DOHH2 (cell line): Measurements from ENCODE around the gene NUP160.
"Not testable (repeated sequence)": the region's sequence is repeated elsewhere in the genome, so short reads cannot be mapped to it uniquely, and the experiment has no call there.

Experiments
- H3F3A ChIP-seq: fragments of 200-600 bp; sonication (generic), shearing (Covaris generic); 2 replicates; pipeline ENCODE4 v1.6.0; 2016; ENCODE audit warnings: antibody characterized with exemption, mild to moderate bottlenecking; ENCODE audit not compliant: control insufficient read depth, insufficient read depth
- H3K27ac ChIP-seq: fragments of 200-600 bp; sonication (generic); 2 replicates; pipeline ENCODE4 v1.5.1; 2014; ENCODE audit warnings: low read depth, mild to moderate bottlenecking, low read length, moderate library complexity
- H3K27me3 ChIP-seq: fragments of 200-600 bp; sonication (generic); 2 replicates; pipeline ENCODE4 v1.6.1; 2014; ENCODE audit warnings: mild to moderate bottlenecking, low read length, mixed read lengths; ENCODE audit not compliant: control insufficient read depth
- H3K36me3 ChIP-seq: fragments of 200-600 bp; sonication (generic); 2 replicates; pipeline ENCODE4 v1.6.1; 2014; ENCODE audit warnings: mild to moderate bottlenecking, low read length, moderate library complexity, mixed read lengths; ENCODE audit not compliant: control insufficient read depth
- H3K4me1 ChIP-seq: fragments of 200-600 bp; sonication (generic); 2 replicates; pipeline ENCODE4 v1.6.1; 2014; ENCODE audit warnings: mild to moderate bottlenecking, low read length, mixed read lengths; ENCODE audit not compliant: control insufficient read depth
- H3K4me2 ChIP-seq: fragments of 200-600 bp; sonication (generic); 2 replicates; pipeline ENCODE4 v1.6.0; 2014; ENCODE audit warnings: mild to moderate bottlenecking, low read length, moderate library complexity
- H3K4me3 ChIP-seq: fragments of 200-600 bp; sonication (generic); 2 replicates; pipeline ENCODE4 v1.5.1; 2014; ENCODE audit warnings: mild to moderate bottlenecking, low read length, mixed read lengths
- H3K79me2 ChIP-seq: fragments of 200-600 bp; sonication (generic); 2 replicates; pipeline ENCODE4 v1.6.1; 2014; ENCODE audit warnings: mild to moderate bottlenecking, low read length, mixed read lengths; ENCODE audit not compliant: control insufficient read depth
- H3K9me2 ChIP-seq: fragments of 200-600 bp; sonication (generic); replicated peaks from 2 replicates; pipeline ENCODE4 v1.6.1; 2014; ENCODE audit warnings: mild to moderate bottlenecking, low read length, mixed read lengths; ENCODE audit not compliant: control insufficient read depth
- H3K9me3 ChIP-seq: fragments of 200-600 bp; sonication (generic); 2 replicates; pipeline ENCODE4 v1.6.1; 2014; ENCODE audit warnings: antibody characterized with exemption, low read length, mixed read lengths; ENCODE audit not compliant: control insufficient read depth, insufficient read depth
- H4K20me1 ChIP-seq: fragments of 200-600 bp; sonication (generic); 2 replicates; pipeline ENCODE4 v1.6.0; 2014; ENCODE audit warnings: low read depth, mild to moderate bottlenecking, antibody characterized with exemption, low read length, moderate library complexity; ENCODE audit not compliant: control insufficient read depth, insufficient read depth
- CTCF ChIP-seq: fragments of 200-600 bp; sonication (generic); IDR thresholded peaks from one replicate; pipeline ENCODE4 v1.5.1; 2014; ENCODE audit warnings: antibody characterized with exemption, mild to moderate bottlenecking, low read depth, low read length; ENCODE audit not compliant: poor library complexity, severe bottlenecking
- EZH2phosphoT487 ChIP-seq: fragments of 200-600 bp; sonication (generic); IDR thresholded peaks from 2 replicates; pipeline ENCODE4 v1.6.1; 2017; ENCODE audit warnings: borderline replicate concordance, mild to moderate bottlenecking, antibody characterized with exemption, low read length, moderate library complexity, mixed read lengths

The NUP160 gene

GRCh38 chr11:47886096-47886495 is 37.9 kb upstream of the NUP160 start:
- no peak overlapping the region for H3K27ac ChIP-seq
- H3K27me3 ChIP-seq, result peaks cover 33% of the 10 kb centered on the region
- TF ChIP-seq CTCF (no peak), EZH2phosphoT487 (no peak)
- no peaks in the 10 kb centered on the region for H4K20me1 ChIP-seq
- 0 out of 2 replicates have a peak, but pooled peaks cover 3% of the 10 kb centered on the region for H3K4me1 ChIP-seq
- H3K9me2 ChIP-seq, result no peaks in the 10 kb centered on the region
- no peak overlapping the region for H3K4me2 ChIP-seq
- no peaks in the 10 kb centered on the region for H3K79me2 ChIP-seq
- no peak overlapping the region for H3K4me3 ChIP-seq
- H3K9me3 ChIP-seq, result no peaks in the 10 kb centered on the region
- peaks cover 4% of the 10 kb centered on the region; the same call in 1 of the 2 replicates for H3F3A ChIP-seq
- no peaks in the 10 kb centered on the region for H3K36me3 ChIP-seq

- not testable (repeated sequence) for H4K20me1 ChIP-seq, H3K9me2 ChIP-seq, H3K9me3 ChIP-seq, H3K79me2 ChIP-seq, H3K4me2 ChIP-seq, H3K4me3 ChIP-seq, H3F3A ChIP-seq, H3K36me3 ChIP-seq, H3K27ac ChIP-seq
- Histone ChIP-seq H3K4me1 (peaks cover 18% of the 10 kb centered on the region), H3K27me3 (peaks cover 14% of the 10 kb centered on the region)
Observed at GRCh38 chr11:47882437-47882836, 34.3 kb upstream of the NUP160 start.

GRCh38 chr11:47881145-47881544 is 33.0 kb upstream of the NUP160 start:
- Histone ChIP-seq H4K20me1 (no peaks in the 10 kb centered on the region), H3K4me3 (no peak overlapping the region), H3K27ac (no peak overlapping the region), H3K9me3 (peaks cover 6% of the 10 kb centered on the region), H3K4me1 (peaks cover 18% of the 10 kb centered on the region), H3K27me3 (peaks cover 14% of the 10 kb centered on the region), H3K4me2 (no peak overlapping the region), H3F3A (peaks cover 4% of the 10 kb centered on the region; the same call in 1 of the 2 replicates), H3K79me2 (no peaks in the 10 kb centered on the region), H3K9me2 (no peaks in the 10 kb centered on the region), H3K36me3 (no peaks in the 10 kb centered on the region)
- TF ChIP-seq CTCF, result no peak
- no peak for TF ChIP-seq EZH2phosphoT487

- Histone ChIP-seq H3K27me3 (peaks cover 4% of the 10 kb centered on the region; the same call in 1 of the 2 replicates), H3K79me2 (no peaks in the 10 kb centered on the region), H3K27ac (peak overlapping the region; percentile 29; the same call in 1 of the 2 replicates), H4K20me1 (no peaks in the 10 kb centered on the region), H3K4me3 (peak overlapping the region; percentile 15), H3K36me3 (no peaks in the 10 kb centered on the region), H3K4me2 (peak overlapping the region; percentile 47), H3K4me1 (peaks cover 16% of the 10 kb centered on the region), H3K9me3 (peaks cover 19% of the 10 kb centered on the region), H3K9me2 (no peaks in the 10 kb centered on the region), H3F3A (no peaks in the 10 kb centered on the region)
- no peak for TF ChIP-seq CTCF
- TF ChIP-seq EZH2phosphoT487, result no peak
Observed at GRCh38 chr11:47879259-47880158, 31.4 kb upstream of the NUP160 start.

- H3K4me3 ChIP-seq, H3K4me2 ChIP-seq, H3K27ac ChIP-seq, H3F3A ChIP-seq, H3K79me2 ChIP-seq, H3K27me3 ChIP-seq, H3K9me2 ChIP-seq, H3K36me3 ChIP-seq, H4K20me1 ChIP-seq: not testable (repeated sequence)
- Histone ChIP-seq H3K9me3 (peaks cover 19% of the 10 kb centered on the region), H3K4me1 (peaks cover 16% of the 10 kb centered on the region)
Observed at GRCh38 chr11:47875858-47876257, 27.7 kb upstream of the NUP160 start.
